AG04450 (cell line): Measurements from ENCODE around the gene CES2. TPM values are rescaled to one million over a fixed set of nuclear protein-coding genes. Genes with fewer than 3 reads are reported as not detected.

ENCODE experiments used
- CTCF ChIA-PET: fragments of 300-600, 350-600 bp; formaldehyde crosslinking; extraction: SDS; loops from one replicate; lab custom pipeline; 2022; ENCODE audit warnings: antibody characterized with exemption, inconsistent platforms; lab: Charles Lee
- POLR2A ChIA-PET: fragments of 350-600 bp; formaldehyde crosslinking; extraction: SDS; loops from one replicate; lab custom pipeline; 2021; ENCODE audit warnings: antibody characterized with exemption, inconsistent platforms; lab: Yijun Ruan, JAX
- DNase-seq: peaks from one replicate; pipeline ENCODE4 v3.0.0-alpha.2; 2011; ENCODE audit warnings: low read depth, low spot score
- H3K27ac ChIP-seq: one replicate; pipeline ENCODE4 v1.5.1; 2012; ENCODE audit warnings: low read depth, low read length, control low read depth
- H3K27me3 ChIP-seq: one replicate; pipeline ENCODE4 v1.6.0; 2012; ENCODE audit warnings: low read length; ENCODE audit not compliant: control insufficient read depth, insufficient read depth
- H3K4me3 ChIP-seq: 2 replicates; pipeline ENCODE4 v1.5.1; 2011; ENCODE audit warnings: mild to moderate bottlenecking, low read depth, low read length, control low read depth
- H3K9me3 ChIP-seq: 2 replicates; pipeline ENCODE4 v1.5.1; 2012; ENCODE audit warnings: low read length; ENCODE audit not compliant: control insufficient read depth, insufficient read depth
- CTCF ChIP-seq: IDR thresholded peaks from 2 replicates; pipeline ENCODE4 v1.5.1; 2011; ENCODE audit warnings: low read depth, low read length, control low read depth, inconsistent platforms
- polyA plus RNA-seq: library from polyadenylated mRNA; depleted of rRNA; stranded (reverse); fragments of >200 nt; gene quantifications from 2 replicates; pipeline ENCODE4 v1.2.3, GENCODE V29; 2011

CES2 gene
- polyA plus RNA-seq, 1 experiment = 20.7 TPM

GRCh38 chr16:66889622-66890021, 45.7 kb upstream of the CES2 start:
- DNase-seq = no peak
- Histone ChIP-seq H3K4me3 (no peak overlapping the region), H3K9me3 (no peaks in the 10 kb centered on the region), H3K27ac (no peak overlapping the region), H3K27me3 (no peaks in the 10 kb centered on the region)
- ChIA-PET POLR2A (no interaction called here), CTCF (interaction anchor here (0.6 to 1.8 kb wide), 7 partner anchors 17 to 326 kb away, joined by 3 to 7 read pairs (median 4); no protein-coding TSS in a partner anchor)
- TF ChIP-seq CTCF = no peak

- TF ChIP-seq CTCF = no peak
- Histone ChIP-seq H3K4me3 (no peak overlapping the region), H3K27me3 (no peaks in the 10 kb centered on the region), H3K9me3 (no peaks in the 10 kb centered on the region), H3K27ac (no peak overlapping the region)
- POLR2A ChIA-PET = no interaction called here
- CTCF ChIA-PET = interaction anchor here (0.5 to 1.8 kb wide), 5 partner anchors 18 to 279 kb away, joined by 3 to 7 read pairs (median 4); partner anchors contain the start of genes NAE1 and NOL3
- DNase-seq = no peak
These were observed 44.5 kb upstream of the CES2 start for GRCh38 chr16:66890799-66891198.

GRCh38 chr16:66891360-66891759, 44.0 kb upstream of the CES2 start:
- no peak for TF ChIP-seq CTCF
- no peak overlapping the region for H3K4me3 ChIP-seq
- no peaks in the 10 kb centered on the region for H3K9me3 ChIP-seq
- ChIA-PET CTCF (interaction anchor here (1.6 to 2.2 kb wide), 2 partner anchors 24 to 56 kb away, joined by 5 to 12 read pairs; no protein-coding TSS in a partner anchor), POLR2A (no interaction called here)
- H3K27me3 ChIP-seq = no peaks in the 10 kb centered on the region
- no peak for DNase-seq
- H3K27ac ChIP-seq = no peak overlapping the region

- ChIA-PET POLR2A (no interaction called here), CTCF (interaction anchor here (0.6 to 2.2 kb wide), 7 partner anchors 18 to 241 kb away, joined by 3 to 12 read pairs (median 6); partner anchors contain the start of gene NAE1)
- H3K4me3 ChIP-seq = no peak overlapping the region
- H3K9me3 ChIP-seq = no peaks in the 10 kb centered on the region
- no peak for TF ChIP-seq CTCF
- H3K27ac ChIP-seq = no peak overlapping the region
- DNase-seq = no peak
- no peaks in the 10 kb centered on the region for H3K27me3 ChIP-seq
These were observed 43.5 kb upstream of the CES2 start for GRCh38 chr16:66891797-66892196.

- no peak for TF ChIP-seq CTCF
- no peak for DNase-seq
- H3K27me3 ChIP-seq = no peaks in the 10 kb centered on the region
- CTCF ChIA-PET = interaction anchor here (0.5 to 5.6 kb wide), 10 partner anchors 8 to 259 kb away, joined by 3 to 77 read pairs (median 10); partner anchors contain the start of gene RRAD
- no peaks in the 10 kb centered on the region for H3K9me3 ChIP-seq
- no peak overlapping the region for H3K27ac ChIP-seq
- POLR2A ChIA-PET = no interaction called here
- H3K4me3 ChIP-seq = no peak overlapping the region
These were observed 41.3 kb upstream of the CES2 start for GRCh38 chr16:66894055-66894454.
